HUES6 (cell line): ENCODE data around the gene DEFB125.
A peak's percentile ranks its signal among the peaks of the same experiment; 100 is the strongest.
"Not testable (repeated sequence)": the region's sequence is repeated elsewhere in the genome, so short reads cannot be mapped to it uniquely, and the experiment has no call there.

Experiments used
- H3K27ac ChIP-seq: 2 replicates; pipeline ENCODE4 v1.7.0; 2013; ENCODE audit warnings: low read depth, mild to moderate bottlenecking, low read length, inconsistent platforms
- H3K27me3 ChIP-seq: 2 replicates; pipeline ENCODE4 v1.6.1; 2013; ENCODE audit warnings: low read length; ENCODE audit not compliant: control insufficient read depth, insufficient read depth
- H3K36me3 ChIP-seq: 2 replicates; pipeline ENCODE4 v1.6.1; 2013; ENCODE audit warnings: low read length; ENCODE audit not compliant: control insufficient read depth, insufficient read depth
- H3K4me1 ChIP-seq: 2 replicates; pipeline ENCODE4 v1.6.1; 2013; ENCODE audit warnings: low read length; ENCODE audit not compliant: control insufficient read depth, insufficient read depth
- H3K4me3 ChIP-seq: 2 replicates; pipeline ENCODE4 v1.5.1; 2013; ENCODE audit warnings: low read depth, low read length
- H3K9ac ChIP-seq: one replicate; pipeline ENCODE4 v1.6.1; 2013; ENCODE audit warnings: mild to moderate bottlenecking, low read length
- H3K9me3 ChIP-seq: 2 replicates; pipeline ENCODE4 v1.6.1; 2013; ENCODE audit warnings: low read depth, low read length; ENCODE audit not compliant: control insufficient read depth, insufficient read depth

The DEFB125 gene

DNA sequence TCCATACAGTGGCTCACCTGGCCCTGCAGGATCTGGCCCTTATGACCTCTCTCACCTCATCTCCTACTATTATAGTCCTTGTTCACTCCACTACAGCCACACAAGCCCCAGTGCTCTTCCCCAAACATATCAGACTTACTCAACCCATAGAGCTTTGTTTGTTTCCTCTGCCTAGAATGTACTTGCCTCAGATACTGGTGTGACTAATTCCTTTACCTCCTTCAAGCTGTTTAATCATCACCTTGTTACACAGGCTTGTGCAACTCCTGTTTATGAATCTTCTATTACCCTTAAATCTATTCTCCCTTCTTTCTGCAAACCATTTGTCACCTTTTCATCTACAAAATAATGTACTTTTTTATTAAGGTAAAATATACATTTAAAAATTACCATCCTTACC is 3.2 kb downstream of the DEFB125 start:
- H3K27me3 ChIP-seq: peaks cover 4% of the 10 kb centered on the region; the same call in 1 of the 2 replicates

GRCh38 chr20:93641-94040 is 6.2 kb downstream of the DEFB125 start:
- Histone ChIP-seq H3K4me1 (no peaks in the 10 kb centered on the region), H3K27me3 (peaks cover 4% of the 10 kb centered on the region; the same call in 1 of the 2 replicates), H3K4me3 (no peak overlapping the region), H3K36me3 (no peaks in the 10 kb centered on the region), H3K9me3 (peaks cover 33% of the 10 kb centered on the region), H3K9ac (no peak overlapping the region), H3K27ac (no peak overlapping the region)

More for the DNA sequence above, 3.2 kb downstream of the DEFB125 start:
- Histone ChIP-seq H3K36me3 (no peaks in the 10 kb centered on the region), H3K9me3 (peaks cover 25% of the 10 kb centered on the region), H3K9ac (no peak overlapping the region), H3K27ac (no peak overlapping the region), H3K4me3 (no peak overlapping the region), H3K4me1 (no peaks in the 10 kb centered on the region)

DNA sequence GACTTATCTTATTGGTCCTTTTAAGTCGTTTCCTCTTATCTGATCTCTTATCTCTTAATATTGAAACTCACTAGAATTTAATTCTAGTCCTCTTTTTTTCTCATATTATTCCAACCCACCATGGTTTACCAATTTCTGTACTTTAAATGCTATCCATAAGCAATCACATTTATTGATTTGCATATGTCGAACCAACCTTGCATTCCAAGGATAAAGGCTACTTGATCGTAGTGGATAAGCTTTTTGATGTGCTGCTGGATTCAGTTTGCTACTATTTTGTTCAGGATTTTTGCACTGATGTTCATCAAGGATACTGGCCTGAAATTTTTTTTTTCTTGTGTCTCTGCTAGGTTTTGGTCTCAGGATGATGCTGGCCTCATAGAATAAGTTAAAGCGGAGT is 7.7 kb downstream of the DEFB125 start:
- Histone ChIP-seq H3K36me3 (no peaks in the 10 kb centered on the region), H3K9ac (no peak overlapping the region), H3K4me1 (no peaks in the 10 kb centered on the region), H3K27me3 (peaks cover 4% of the 10 kb centered on the region; the same call in 1 of the 2 replicates), H3K27ac (no peak overlapping the region), H3K9me3 (peaks cover 33% of the 10 kb centered on the region), H3K4me3 (no peak overlapping the region)

DNA sequence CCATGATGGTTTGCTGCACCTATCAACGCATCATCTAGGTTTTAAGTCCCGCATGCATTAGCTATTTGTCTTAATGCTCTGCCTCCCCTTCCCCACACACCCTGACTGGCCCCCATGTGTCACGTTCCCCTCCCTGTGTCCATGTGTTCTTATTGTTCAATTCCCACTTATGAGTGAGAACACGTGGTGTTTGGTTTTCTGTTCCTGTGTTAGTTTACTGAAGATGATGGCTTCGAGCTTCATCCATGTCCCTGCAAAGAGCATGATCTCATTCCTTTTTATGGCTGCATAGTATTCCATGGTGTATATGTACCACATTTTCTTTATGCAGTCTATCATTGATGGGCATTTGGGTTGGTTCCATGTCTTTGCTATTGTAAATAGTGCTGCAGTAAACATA is 10.2 kb downstream of the DEFB125 start:
- not testable (repeated sequence) for H3K4me3 ChIP-seq, H3K4me1 ChIP-seq, H3K27ac ChIP-seq, H3K27me3 ChIP-seq, H3K9ac ChIP-seq, H3K36me3 ChIP-seq
- peaks cover 31% of the 10 kb centered on the region for H3K9me3 ChIP-seq

DNA sequence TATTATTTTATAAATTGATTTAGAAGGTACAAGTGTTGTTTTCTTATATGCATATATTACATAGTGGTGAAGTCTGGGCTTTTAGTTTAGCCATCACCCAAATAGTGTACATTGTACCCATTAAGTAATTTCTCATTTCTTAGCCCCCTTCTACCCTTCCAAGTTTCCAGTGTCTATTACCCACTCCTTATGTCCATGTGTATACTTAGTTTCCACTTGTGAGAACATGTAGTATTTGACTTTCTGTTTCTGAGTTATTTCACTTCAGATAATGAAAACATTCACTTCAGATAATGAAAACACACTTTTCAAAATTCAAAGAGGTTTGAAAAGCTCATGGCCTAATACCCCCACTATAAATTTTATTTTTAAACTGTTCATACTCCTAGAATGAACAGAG is 14.5 kb downstream of the DEFB125 start:
- peaks cover 8% of the 10 kb centered on the region; the same call in 1 of the 2 replicates for H3K27me3 ChIP-seq
- H3K4me3 ChIP-seq: no peak overlapping the region
- peaks cover 1% of the 10 kb centered on the region; the same call in 1 of the 2 replicates for H3K9me3 ChIP-seq
- 0 out of 2 replicates have a peak, but pooled peaks cover 4% of the 10 kb centered on the region for H3K4me1 ChIP-seq
- H3K36me3 ChIP-seq: no peaks in the 10 kb centered on the region
- no peak overlapping the region for H3K9ac ChIP-seq
- H3K27ac ChIP-seq: no peak overlapping the region

GRCh38 chr20:103456-103855 is 16.0 kb downstream of the DEFB125 start:
- Histone ChIP-seq H3K9me3 (no peaks in the 10 kb centered on the region; the same call in 1 of the 2 replicates), H3K4me1 (0 out of 2 replicates have a peak, but pooled peaks cover 4% of the 10 kb centered on the region), H3K36me3 (no peaks in the 10 kb centered on the region), H3K9ac (no peak overlapping the region), H3K27ac (no peak overlapping the region), H3K27me3 (peaks cover 8% of the 10 kb centered on the region), H3K4me3 (no peak overlapping the region)

GRCh38 chr20:112396-112795 is 24.9 kb downstream of the DEFB125 start:
- Histone ChIP-seq H3K9me3 (peaks cover 8% of the 10 kb centered on the region), H3K9ac (no peak overlapping the region), H3K4me3 (no peak overlapping the region), H3K27ac (no peak overlapping the region), H3K36me3 (no peaks in the 10 kb centered on the region), H3K4me1 (no peaks in the 10 kb centered on the region; the same call in 1 of the 2 replicates), H3K27me3 (peaks cover 3% of the 10 kb centered on the region)

DNA sequence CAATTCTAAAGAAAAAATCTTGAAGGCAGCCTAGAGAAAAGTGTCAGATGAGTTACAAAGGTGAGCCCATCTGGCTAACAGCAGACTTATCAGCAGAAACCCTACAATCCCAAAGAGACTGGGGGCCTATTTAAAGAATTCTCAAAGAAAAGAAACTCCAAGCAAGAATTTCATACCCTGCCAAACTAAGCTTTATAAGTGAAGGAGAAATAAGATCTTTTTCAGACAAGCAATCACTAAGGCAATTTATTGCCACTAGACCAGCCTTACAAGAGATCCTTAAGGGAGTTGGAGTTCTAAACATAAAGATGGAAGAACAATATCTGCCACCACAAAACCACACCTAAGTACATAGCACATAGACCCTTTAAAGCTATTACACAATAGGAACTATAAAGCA is 30.0 kb downstream of the DEFB125 start:
- Histone ChIP-seq H3K36me3 (no peaks in the 10 kb centered on the region), H3K4me3 (no peak overlapping the region), H3K9me3 (peaks cover 14% of the 10 kb centered on the region), H3K27ac (no peak overlapping the region), H3K27me3 (peaks cover 5% of the 10 kb centered on the region; the same call in 1 of the 2 replicates), H3K4me1 (no peaks in the 10 kb centered on the region; the same call in 1 of the 2 replicates), H3K9ac (no peak overlapping the region)

DNA sequence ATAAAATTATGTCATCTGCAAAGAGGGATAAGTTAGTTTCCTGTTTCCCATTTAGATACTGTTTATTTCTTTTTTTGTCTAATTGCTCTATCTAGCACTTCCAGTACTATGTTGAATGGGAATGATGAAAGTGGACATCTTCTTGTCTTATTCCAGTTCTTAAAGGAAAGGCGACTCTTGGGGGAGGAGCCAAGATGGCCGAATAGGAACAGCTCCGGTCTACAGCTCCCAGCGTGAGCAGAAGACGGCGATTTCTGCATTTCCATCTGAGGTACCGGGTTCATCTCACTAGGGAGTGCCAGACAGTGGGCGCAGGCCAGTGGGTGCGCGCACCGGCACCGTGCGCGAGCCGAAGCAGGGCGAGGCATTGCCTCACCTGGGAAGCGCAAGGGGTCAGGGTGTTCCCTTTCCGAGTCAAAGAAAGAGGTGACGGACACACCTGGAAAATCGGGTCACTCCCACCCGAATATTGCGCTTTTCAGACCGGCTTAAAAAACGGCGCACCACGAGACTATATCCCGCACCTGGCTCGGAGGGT is 42.4 kb downstream of the DEFB125 start:
- not testable (repeated sequence) for H3K36me3 ChIP-seq, H3K27ac ChIP-seq, H3K27me3 ChIP-seq, H3K4me1 ChIP-seq, H3K9me3 ChIP-seq
- Histone ChIP-seq H3K4me3 (peak overlapping the region; percentile 58), H3K9ac (peak overlapping the region; percentile 70)

DNA sequence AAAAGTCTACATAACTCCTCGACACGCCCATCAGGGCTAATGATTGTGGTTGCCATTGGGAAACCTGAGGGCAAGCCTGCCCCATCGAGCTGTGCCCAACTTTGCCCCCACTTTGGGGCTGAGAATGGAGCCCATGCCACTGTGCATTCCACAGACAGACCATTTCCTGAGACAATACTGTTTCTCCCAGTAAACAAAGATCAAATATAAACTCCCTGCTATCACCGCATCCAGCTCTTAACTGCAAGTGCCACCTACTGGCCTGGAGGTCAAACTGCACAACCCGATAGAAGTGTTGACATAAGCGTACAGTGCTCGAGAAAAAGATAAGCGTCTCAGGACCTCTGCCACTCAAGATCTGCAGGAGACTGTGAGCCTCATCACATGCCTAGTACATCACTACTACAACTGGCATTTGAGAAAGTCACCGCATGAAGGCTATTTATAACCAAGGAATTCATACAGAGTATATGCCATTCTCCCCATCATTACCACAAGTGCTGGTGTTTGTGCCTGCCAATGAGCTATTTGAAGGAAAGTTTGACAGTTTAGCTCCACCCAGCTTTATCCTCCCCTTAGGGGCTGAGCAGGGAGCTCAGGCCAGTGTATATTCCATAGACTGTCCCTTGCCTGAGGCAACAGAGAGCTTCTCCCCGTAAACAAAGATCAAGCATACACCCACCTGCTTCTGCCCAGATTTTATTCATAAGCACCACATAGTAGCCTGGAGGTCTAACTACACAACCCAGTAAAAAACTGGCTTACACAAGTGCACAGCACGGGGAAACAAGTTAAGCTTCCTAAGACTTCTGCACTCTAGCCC is 50.4 kb downstream of the DEFB125 start:
- H3K36me3 ChIP-seq: no peaks in the 10 kb centered on the region
- H3K9ac ChIP-seq: no peak overlapping the region
- peaks cover 12% of the 10 kb centered on the region for H3K9me3 ChIP-seq
- H3K27me3 ChIP-seq: peaks cover 9% of the 10 kb centered on the region; the same call in 1 of the 2 replicates
- H3K27ac ChIP-seq: no peak overlapping the region
- H3K4me1 ChIP-seq: no peaks in the 10 kb centered on the region
- H3K4me3 ChIP-seq: no peak overlapping the region

- H3K36me3 ChIP-seq: no peaks in the 10 kb centered on the region
- H3K9me3 ChIP-seq: peaks cover 4% of the 10 kb centered on the region; the same call in 1 of the 2 replicates
- no peak within 1 kb of the TSS for H3K27ac ChIP-seq
- peaks cover 15% of the 10 kb centered on the region; the same call in 1 of the 2 replicates for H3K27me3 ChIP-seq
- no peak within 1 kb of the TSS for H3K4me3 ChIP-seq
- no peak within 1 kb of the TSS for H3K9ac ChIP-seq
- H3K4me1 ChIP-seq: peaks cover 7% of the 10 kb centered on the region; the same call in 1 of the 2 replicates
Observed at GRCh38 chr20:142290-142689, 54.8 kb downstream of the DEFB125 start, which contains the start of gene DEFB126. Gene DEFB126, plus strand, starts transcription at chr20:142590. Its CDS starts 39 bp downstream, at chr20:142629.
